ENCODE results near the gene USP47.

USP47 gene

GRCh38 chr11:11862999-11863398 lies 21.2 kb downstream of the USP47 start:
- Histone ChIP-seq H3K9me3 (peaks cover 0 to 9% (median 7%) of the 10 kb centered on the region in 3 donors), H3K27ac (no peak overlapping the region), H3K4me3 (no peak overlapping the region), H3K36me3 (peaks cover 0 to 5% (median 4%) of the 10 kb centered on the region in 3 donors), H3K27me3 (no peaks in the 10 kb centered on the region), H3K4me1 (peaks cover 0 to 69% (median 6%) of the 10 kb centered on the region in 4 donors)
- no peak for DNase-seq
- no peak for TF ChIP-seq CTCF (IDR thresholded peaks at IDR 0.05)
- intact Hi-C loops (cut with DNase I; ENCODE audit: low total_unique reads) = no loop called here

- H3K27ac ChIP-seq = no peak overlapping the region
- no peak for TF ChIP-seq CTCF (IDR thresholded peaks at IDR 0.05)
Measured at GRCh38 chr11:11864332-11864731, 22.6 kb downstream of the USP47 start.

GRCh38 chr11:11864803-11865202 lies 23.0 kb downstream of the USP47 start:
- no peak for DNase-seq

More at GRCh38 chr11:11864332-11864731, 22.6 kb downstream of the USP47 start:
- H3K4me3 ChIP-seq = no peak overlapping the region
- intact Hi-C loops (cut with DNase I; ENCODE audit: low total_unique reads) = no loop called here
- H3K4me1 ChIP-seq = peaks cover 0 to 55% (median 5%) of the 10 kb centered on the region in 4 donors
- DNase-seq = no peak
- peaks cover 0 to 9% (median 7%) of the 10 kb centered on the region in 3 donors for H3K9me3 ChIP-seq
- H3K36me3 ChIP-seq = peaks cover 0 to 5% (median 4%) of the 10 kb centered on the region in 3 donors
- no peaks in the 10 kb centered on the region for H3K27me3 ChIP-seq

GRCh38 chr11:11865449-11865848 lies 23.7 kb downstream of the USP47 start:
- Histone ChIP-seq H3K4me1 (peaks cover 0 to 53% (median 5%) of the 10 kb centered on the region in 4 donors), H3K4me3 (no peak overlapping the region), H3K27me3 (no peaks in the 10 kb centered on the region), H3K36me3 (peaks cover 0 to 5% (median 4%) of the 10 kb centered on the region in 3 donors), H3K27ac (no peak overlapping the region), H3K9me3 (peaks cover 0 to 9% (median 7%) of the 10 kb centered on the region in 3 donors)
- intact Hi-C loops (cut with DNase I; ENCODE audit: low total_unique reads) = no loop called here
- no peak for DNase-seq
- no peak for TF ChIP-seq CTCF (IDR thresholded peaks at IDR 0.05)

More at GRCh38 chr11:11864803-11865202, 23.0 kb downstream of the USP47 start:
- Histone ChIP-seq H3K4me3 (no peak overlapping the region), H3K4me1 (peaks cover 0 to 53% (median 5%) of the 10 kb centered on the region in 4 donors), H3K27ac (no peak overlapping the region), H3K27me3 (no peaks in the 10 kb centered on the region), H3K9me3 (peaks cover 0 to 9% (median 7%) of the 10 kb centered on the region in 3 donors), H3K36me3 (peaks cover 0 to 5% (median 4%) of the 10 kb centered on the region in 3 donors)
- intact Hi-C loops (cut with DNase I; ENCODE audit: low total_unique reads) = no loop called here
- no peak for TF ChIP-seq CTCF (IDR thresholded peaks at IDR 0.05)

DNA sequence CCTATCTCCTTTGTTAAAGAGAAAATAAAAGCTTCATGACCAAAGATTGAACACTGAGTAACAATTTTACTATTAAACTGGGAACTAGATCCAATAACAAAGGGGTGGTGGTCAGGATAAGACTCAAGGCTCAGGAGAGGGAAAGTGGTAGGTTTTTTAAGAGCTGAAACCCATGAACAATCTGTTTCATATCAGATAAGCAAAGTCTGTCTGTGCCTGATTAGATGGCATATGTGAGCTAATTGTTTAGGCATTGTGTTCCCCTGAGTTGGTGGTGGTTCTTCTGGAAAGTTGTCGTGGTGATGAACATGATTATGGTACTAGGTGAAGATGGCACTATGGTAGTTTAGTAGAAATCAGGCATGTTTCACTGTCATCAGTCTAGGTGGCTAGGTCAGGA lies 24.4 kb downstream of the USP47 start:
- intact Hi-C loops (cut with DNase I; ENCODE audit: low total_unique reads) = no loop called here
- Histone ChIP-seq H3K27ac (no peak overlapping the region), H3K36me3 (peaks cover 0 to 5% (median 4%) of the 10 kb centered on the region in 3 donors), H3K4me3 (no peak overlapping the region), H3K27me3 (no peaks in the 10 kb centered on the region), H3K9me3 (peaks cover 0 to 9% (median 7%) of the 10 kb centered on the region in 3 donors), H3K4me1 (peaks cover 0 to 52% (median 8%) of the 10 kb centered on the region in 4 donors)
- TF ChIP-seq CTCF (IDR thresholded peaks at IDR 0.05) = no peak
- no peak for DNase-seq

All from tibial artery (tissue), 4 donors.